Astrocyte (in vitro differentiated cells and primary cell): ENCODE results near the gene MAS1L.

Source experiments
- CTCF ChIP-seq: IDR thresholded peaks from 2 replicates; pipeline ENCODE4 v1.5.1; 2011; ENCODE audit warnings: low read depth, mild to moderate bottlenecking, inconsistent platforms, low read length, moderate library complexity; ENCODE audit not compliant: insufficient read depth
- EZH2 ChIP-seq: IDR thresholded peaks from 2 replicates; pipeline ENCODE4 v1.6.1; 2012; ENCODE audit warnings: mild to moderate bottlenecking, low read length, inconsistent platforms; ENCODE audit not compliant: insufficient read depth

GRCh38 chr6:29527126-29527525, 39.4 kb upstream of the MAS1L start:
- TF ChIP-seq CTCF (no peak), EZH2 (no peak)
